ENCODE data around the gene CIT.

The CIT gene

GRCh38 chr12:119786539-119786938 is 90.6 kb downstream of the CIT start:
- Histone ChIP-seq H3K4me1 (no peaks in the 10 kb centered on the region), H3K4me3 (ENCODE audit: low read depth, low read length) (no peak overlapping the region), H3K9me3 (no peaks in the 10 kb centered on the region), H3K27me3 (no peaks in the 10 kb centered on the region), H3K36me3 (peaks cover 33% of the 10 kb centered on the region)
- DNase-seq: no peak
- TF ChIP-seq CTCF (IDR thresholded peaks at IDR 0.05; ENCODE audit: low read depth, low read length): no peak

GRCh38 chr12:119784673-119785072 is 92.4 kb downstream of the CIT start:
- Histone ChIP-seq H3K4me1 (no peaks in the 10 kb centered on the region), H3K9me3 (no peaks in the 10 kb centered on the region), H3K4me3 (ENCODE audit: low read depth, low read length) (no peak overlapping the region), H3K36me3 (peaks cover 40% of the 10 kb centered on the region), H3K27me3 (no peaks in the 10 kb centered on the region)
- TF ChIP-seq CTCF (IDR thresholded peaks at IDR 0.05; ENCODE audit: low read depth, low read length): no peak
- no peak for DNase-seq

- TF ChIP-seq CTCF (IDR thresholded peaks at IDR 0.05; ENCODE audit: low read depth, low read length): no peak
- H3K36me3 ChIP-seq: peaks cover 43% of the 10 kb centered on the region
- no peak for DNase-seq
- no peaks in the 10 kb centered on the region for H3K27me3 ChIP-seq
- H3K4me1 ChIP-seq: no peaks in the 10 kb centered on the region
- H3K4me3 ChIP-seq (ENCODE audit: low read depth, low read length): no peak overlapping the region
- no peaks in the 10 kb centered on the region for H3K9me3 ChIP-seq
These were observed 93.3 kb downstream of the CIT start for GRCh38 chr12:119783787-119784186.

DNA sequence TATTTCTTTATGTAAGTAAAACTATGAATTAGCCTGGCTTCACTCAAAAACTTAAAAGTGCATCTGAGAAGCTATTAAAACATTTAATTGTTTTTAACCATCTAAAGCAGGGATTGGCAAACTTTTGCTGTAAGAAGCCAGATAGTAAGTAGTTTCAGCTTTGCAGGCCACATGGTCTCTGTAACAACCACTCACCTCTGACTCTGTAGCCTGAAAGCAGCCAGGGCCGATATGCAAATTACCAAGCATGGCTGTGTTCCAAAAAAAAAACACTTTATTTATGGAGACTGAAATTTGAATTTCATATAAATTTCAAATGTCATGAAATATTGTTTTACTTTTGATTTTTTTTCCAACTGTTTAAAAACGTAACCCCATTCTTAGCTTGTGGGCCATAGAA is 95.3 kb downstream of the CIT start:
- H3K4me3 ChIP-seq (ENCODE audit: low read depth, low read length): no peak overlapping the region
- no peaks in the 10 kb centered on the region for H3K27me3 ChIP-seq
- no peak for DNase-seq
- no peaks in the 10 kb centered on the region for H3K9me3 ChIP-seq
- H3K4me1 ChIP-seq: no peaks in the 10 kb centered on the region
- TF ChIP-seq CTCF (IDR thresholded peaks at IDR 0.05; ENCODE audit: low read depth, low read length): no peak
- H3K36me3 ChIP-seq: peaks cover 43% of the 10 kb centered on the region

DNA sequence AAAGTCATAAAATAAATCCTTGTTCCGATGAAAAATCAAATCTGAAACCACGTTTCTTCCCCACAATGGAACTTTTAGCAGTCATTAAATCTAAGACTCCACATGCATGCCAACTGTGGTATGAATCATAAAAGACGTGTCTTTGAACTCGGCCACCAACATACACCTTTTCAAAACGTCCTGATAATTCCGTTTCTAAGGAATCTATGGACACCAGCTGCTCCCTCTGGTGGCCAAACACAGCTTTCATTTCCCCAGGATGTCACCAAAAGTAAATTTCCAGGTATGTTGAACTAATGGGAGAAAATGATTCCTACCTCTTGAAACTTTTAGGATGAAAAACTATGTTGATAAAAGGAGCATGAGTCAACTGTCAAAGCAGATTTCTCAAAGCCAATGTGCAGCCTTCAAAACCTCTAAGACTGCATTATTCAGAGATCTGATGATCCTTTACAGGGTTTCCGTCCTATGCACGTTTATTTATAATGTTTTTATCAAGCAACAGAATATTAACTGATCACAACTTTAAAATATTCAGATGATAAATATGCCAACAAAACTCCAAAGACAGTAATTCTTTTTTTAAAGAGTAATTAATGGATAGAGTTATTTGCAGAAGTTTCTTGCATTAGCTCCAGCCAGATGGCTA is 96.2 kb downstream of the CIT start:
- no peak overlapping the region for H3K4me3 ChIP-seq (ENCODE audit: low read depth, low read length)
- DNase-seq: peak; percentile 42
- no peaks in the 10 kb centered on the region for H3K9me3 ChIP-seq
- no peaks in the 10 kb centered on the region for H3K4me1 ChIP-seq
- TF ChIP-seq CTCF (IDR thresholded peaks at IDR 0.05; ENCODE audit: low read depth, low read length): peak; percentile 94
- H3K27me3 ChIP-seq: no peaks in the 10 kb centered on the region
- H3K36me3 ChIP-seq: peaks cover 47% of the 10 kb centered on the region

GRCh38 chr12:119775246-119775895 is 101.7 kb downstream of the CIT start:
- Histone ChIP-seq H3K4me1 (no peaks in the 10 kb centered on the region), H3K9me3 (no peaks in the 10 kb centered on the region), H3K36me3 (peaks cover 27% of the 10 kb centered on the region), H3K4me3 (ENCODE audit: low read depth, low read length) (no peak overlapping the region), H3K27me3 (no peaks in the 10 kb centered on the region)
- no peak for DNase-seq
- TF ChIP-seq CTCF (IDR thresholded peaks at IDR 0.05; ENCODE audit: low read depth, low read length): no peak
